Measurements from ENCODE around the gene COL23A1. TPM values are rescaled to one million over a fixed set of nuclear protein-coding genes. Genes with fewer than 3 reads are reported as not detected.
A peak's percentile ranks its signal among the peaks of the same experiment; 100 is the strongest.
"Not testable (repeated sequence)": the region's sequence is repeated elsewhere in the genome, so short reads cannot be mapped to it uniquely, and the experiment has no call there.

The COL23A1 gene
- total and polyA plus RNA-seq, 5 donors from 2014 or later, result not detected

- H3K9me3 ChIP-seq (ENCODE audit: control insufficient read depth in 2 of 2, low read length in 2 of 2), result no peaks in the 10 kb centered on the region
- no peak overlapping the region for H3K27ac ChIP-seq (ENCODE audit: insufficient read depth, low read length, poor library complexity, severe bottlenecking)
- Mint-ChIP-seq H3K9me3 (no peaks in the 10 kb centered on the region), H3K4me1 (peaks cover 17 to 70% (median 43%) of the 10 kb centered on the region in 4 donors), H3K27ac (peak overlapping the region in 2 of 3 donors; percentile 37 to 76), H3K36me3 (peaks cover 40% of the 10 kb centered on the region), H3K27me3 (no peaks in the 10 kb centered on the region), H3K4me3 (peak overlapping the region; percentile 59 to 83 (median 72))
- H3K4me3 ChIP-seq (ENCODE audit: low read depth, low read length), result no peak overlapping the region
- DNase-seq (no peak), ATAC-seq (ENCODE audit: low read depth in 2 of 2) (no peak)
- H3K27me3 ChIP-seq (ENCODE audit: control insufficient read depth, insufficient read depth, low read length), result no peaks in the 10 kb centered on the region
- H3K36me3 ChIP-seq (ENCODE audit: control insufficient read depth, insufficient read depth, low read length), result peaks cover 40% of the 10 kb centered on the region
- H3K4me1 ChIP-seq (ENCODE audit: control insufficient read depth, insufficient read depth, low read length, poor library complexity, severe bottlenecking), result peaks cover 36% of the 10 kb centered on the region
Measured at GRCh38 chr5:178229861-178230260, 360.3 kb downstream of the COL23A1 start.

DNA sequence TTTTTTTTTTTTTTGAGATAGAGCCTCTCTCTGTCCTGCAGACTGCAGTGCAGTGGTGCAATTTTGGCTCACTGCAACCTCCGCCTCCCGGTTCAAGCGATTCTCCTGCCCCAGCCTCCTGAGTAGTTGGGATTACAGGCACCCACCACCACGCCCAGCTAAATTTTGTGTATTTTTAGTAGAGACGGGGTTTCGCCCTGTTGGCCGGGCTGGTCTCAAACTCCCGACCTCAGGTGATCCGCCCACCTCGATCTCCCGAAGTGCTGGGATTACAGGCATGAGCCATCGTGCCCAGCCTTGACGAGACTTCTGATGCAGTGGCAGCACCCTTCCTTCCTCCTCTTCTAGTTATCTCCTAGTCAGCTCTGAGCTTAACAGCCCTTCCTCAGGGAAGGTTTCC lies 361.1 kb downstream of the COL23A1 start:
- H3K4me1 Mint-ChIP-seq, result peaks cover 15 to 68% (median 40%) of the 10 kb centered on the region in 4 donors

GRCh38 chr5:178228609-178229008 lies 361.6 kb downstream of the COL23A1 start:
- DNase-seq (no peak), ATAC-seq (ENCODE audit: low read depth in 2 of 2) (no peak)
- H3K4me1 ChIP-seq (ENCODE audit: control insufficient read depth, insufficient read depth, low read length, poor library complexity, severe bottlenecking), result peaks cover 36% of the 10 kb centered on the region
- H3K27me3 ChIP-seq (ENCODE audit: control insufficient read depth, insufficient read depth, low read length), result no peaks in the 10 kb centered on the region
- no peaks in the 10 kb centered on the region for H3K9me3 Mint-ChIP-seq
- H3K4me1 Mint-ChIP-seq, result peaks cover 15 to 67% (median 40%) of the 10 kb centered on the region in 4 donors
- H3K4me3 Mint-ChIP-seq, result peak overlapping the region in 3 of 4 donors; percentile 35 to 87 (median 52)
- H3K36me3 Mint-ChIP-seq, result peaks cover 41% of the 10 kb centered on the region
- peaks cover 40% of the 10 kb centered on the region for H3K36me3 ChIP-seq (ENCODE audit: control insufficient read depth, insufficient read depth, low read length)
- H3K9me3 ChIP-seq (ENCODE audit: control insufficient read depth in 2 of 2, low read length in 2 of 2), result no peaks in the 10 kb centered on the region
- no peak overlapping the region for H3K27ac ChIP-seq (ENCODE audit: insufficient read depth, low read length, poor library complexity, severe bottlenecking)
- H3K27me3 Mint-ChIP-seq, result no peaks in the 10 kb centered on the region
- H3K4me3 ChIP-seq (ENCODE audit: low read depth, low read length), result no peak overlapping the region
- H3K27ac Mint-ChIP-seq, result peak overlapping the region in 1 of 3 donors; percentile 29

More for the DNA sequence above, 361.1 kb downstream of the COL23A1 start:
- H3K27me3 Mint-ChIP-seq; H3K4me3 ChIP-seq (ENCODE audit: low read depth, low read length); DNase-seq; H3K27ac ChIP-seq (ENCODE audit: insufficient read depth, low read length, poor library complexity, severe bottlenecking); ATAC-seq (ENCODE audit: low read depth in 2 of 2); H3K9me3 ChIP-seq (ENCODE audit: control insufficient read depth in 2 of 2, low read length in 2 of 2); H3K9me3 Mint-ChIP-seq; H3K27me3 ChIP-seq (ENCODE audit: control insufficient read depth, insufficient read depth, low read length): not testable (repeated sequence)
- Mint-ChIP-seq H3K36me3 (peaks cover 41% of the 10 kb centered on the region), H3K4me3 (peak overlapping the region; percentile 24 to 87 (median 52)), H3K27ac (peak overlapping the region; percentile 37 to 94 (median 56))
- H3K36me3 ChIP-seq (ENCODE audit: control insufficient read depth, insufficient read depth, low read length), result peaks cover 40% of the 10 kb centered on the region
- peaks cover 36% of the 10 kb centered on the region for H3K4me1 ChIP-seq (ENCODE audit: control insufficient read depth, insufficient read depth, low read length, poor library complexity, severe bottlenecking)

DNA sequence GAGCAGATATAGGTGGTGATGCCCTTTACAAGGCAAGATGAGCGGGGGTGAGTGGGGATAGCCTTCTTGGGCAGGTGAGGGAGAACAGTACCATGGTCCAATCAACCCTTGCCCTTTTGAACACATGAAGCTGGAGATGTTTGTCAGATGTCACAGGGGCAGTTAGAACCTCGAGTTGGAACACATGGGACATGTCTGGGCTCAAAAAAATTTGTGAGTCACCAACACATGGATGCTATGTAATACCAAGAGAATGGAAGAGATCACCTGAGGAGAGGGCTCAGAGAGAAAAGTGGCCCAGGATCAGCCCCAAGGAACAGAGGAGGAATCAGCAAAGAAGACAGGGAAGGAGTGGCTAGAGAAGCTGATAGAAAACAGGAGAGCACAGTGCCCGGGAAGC lies 362.3 kb downstream of the COL23A1 start:
- ATAC-seq (ENCODE audit: low read depth in 2 of 2), result no peak
- Histone ChIP-seq H3K4me1 (ENCODE audit: control insufficient read depth, insufficient read depth, low read length, poor library complexity, severe bottlenecking) (peaks cover 33% of the 10 kb centered on the region), H3K27me3 (ENCODE audit: control insufficient read depth, insufficient read depth, low read length) (no peaks in the 10 kb centered on the region), H3K27ac (ENCODE audit: insufficient read depth, low read length, poor library complexity, severe bottlenecking) (no peak overlapping the region), H3K9me3 (ENCODE audit: control insufficient read depth in 2 of 2, low read length in 2 of 2) (no peaks in the 10 kb centered on the region), H3K4me3 (ENCODE audit: low read depth, low read length) (no peak overlapping the region), H3K36me3 (ENCODE audit: control insufficient read depth, insufficient read depth, low read length) (peaks cover 45% of the 10 kb centered on the region)
- peak overlapping the region in 2 of 4 donors; percentile 62 to 87 for H3K4me3 Mint-ChIP-seq
- H3K4me1 Mint-ChIP-seq, result peaks cover 15 to 67% (median 44%) of the 10 kb centered on the region in 4 donors
- H3K27me3 Mint-ChIP-seq, result no peaks in the 10 kb centered on the region
- H3K36me3 Mint-ChIP-seq, result peaks cover 45% of the 10 kb centered on the region
- no peaks in the 10 kb centered on the region for H3K9me3 Mint-ChIP-seq
- H3K27ac Mint-ChIP-seq, result peak overlapping the region; percentile 16 to 95 (median 82)
- DNase-seq, result no peak

DNA sequence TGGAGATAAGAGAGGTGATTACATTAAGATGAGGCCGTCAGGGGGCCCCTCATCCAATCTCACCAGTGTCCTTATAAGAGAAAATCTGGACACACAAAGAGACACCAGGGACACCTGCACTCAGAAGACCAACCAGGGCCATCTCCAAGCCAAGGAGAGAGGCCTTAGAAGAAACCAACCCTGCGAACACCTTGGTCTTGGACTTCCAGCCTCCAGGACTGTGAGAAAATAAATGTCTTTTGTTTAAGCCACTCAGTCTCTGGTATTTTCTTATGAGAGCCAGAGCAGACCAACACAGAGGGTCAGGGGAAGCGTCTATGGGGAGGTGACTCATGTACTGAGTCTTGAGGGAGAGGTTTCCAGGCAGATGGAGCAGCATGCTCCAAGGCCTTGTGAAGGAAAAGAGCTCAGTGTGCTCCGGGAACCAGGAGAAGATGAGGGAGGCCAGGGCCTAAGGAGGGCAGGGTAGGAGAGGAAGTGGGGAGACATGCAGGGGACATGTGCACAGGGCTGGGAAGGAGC lies 363.0 kb downstream of the COL23A1 start:
- Histone ChIP-seq H3K4me1 (ENCODE audit: control insufficient read depth, insufficient read depth, low read length, poor library complexity, severe bottlenecking) (peaks cover 30% of the 10 kb centered on the region), H3K9me3 (ENCODE audit: control insufficient read depth in 2 of 2, low read length in 2 of 2) (no peaks in the 10 kb centered on the region), H3K27me3 (ENCODE audit: control insufficient read depth, insufficient read depth, low read length) (no peaks in the 10 kb centered on the region), H3K36me3 (ENCODE audit: control insufficient read depth, insufficient read depth, low read length) (peaks cover 51% of the 10 kb centered on the region), H3K27ac (ENCODE audit: insufficient read depth, low read length, poor library complexity, severe bottlenecking) (no peak overlapping the region), H3K4me3 (ENCODE audit: low read depth, low read length) (no peak overlapping the region)
- Mint-ChIP-seq H3K9me3 (no peaks in the 10 kb centered on the region), H3K27me3 (no peaks in the 10 kb centered on the region), H3K36me3 (peaks cover 46% of the 10 kb centered on the region), H3K4me3 (peak overlapping the region in 2 of 4 donors; percentile 33 to 87), H3K27ac (peak overlapping the region in 1 of 3 donors; percentile 82), H3K4me1 (peaks cover 15 to 66% (median 44%) of the 10 kb centered on the region in 4 donors)
- DNase-seq (no peak), ATAC-seq (ENCODE audit: low read depth in 2 of 2) (no peak)

DNA sequence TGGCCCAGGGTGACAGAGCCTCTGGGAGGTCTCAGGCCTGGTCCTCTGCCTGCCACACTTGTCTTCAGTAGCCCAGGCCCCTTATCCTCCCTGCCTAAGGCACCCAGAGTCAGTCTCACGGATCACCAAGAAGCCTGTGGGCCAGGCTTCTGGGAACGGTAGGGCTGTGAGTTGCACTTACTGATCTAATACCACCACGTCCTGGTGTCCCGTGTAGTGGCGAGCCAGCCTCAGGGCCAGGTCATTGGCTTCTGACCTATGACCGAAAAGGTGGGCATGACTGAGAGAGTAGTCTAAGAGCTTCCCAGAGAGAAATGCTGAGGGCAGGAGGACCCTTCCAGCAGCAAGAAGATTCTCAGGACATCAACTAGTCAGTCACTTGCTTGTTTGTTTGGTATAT lies 365.0 kb downstream of the COL23A1 start:
- no peak for DNase-seq
- no peaks in the 10 kb centered on the region for H3K27me3 Mint-ChIP-seq
- no peaks in the 10 kb centered on the region for H3K9me3 ChIP-seq (ENCODE audit: control insufficient read depth in 2 of 2, low read length in 2 of 2)
- H3K27ac Mint-ChIP-seq, result peak overlapping the region in 1 of 3 donors; percentile 65
- peaks cover 11% of the 10 kb centered on the region for H3K4me1 ChIP-seq (ENCODE audit: control insufficient read depth, insufficient read depth, low read length, poor library complexity, severe bottlenecking)
- peaks cover 32 to 66% (median 45%) of the 10 kb centered on the region in 4 donors for H3K4me1 Mint-ChIP-seq
- no peaks in the 10 kb centered on the region for H3K27me3 ChIP-seq (ENCODE audit: control insufficient read depth, insufficient read depth, low read length)
- H3K9me3 Mint-ChIP-seq, result no peaks in the 10 kb centered on the region
- H3K4me3 Mint-ChIP-seq, result peak overlapping the region in 2 of 4 donors; percentile 54 to 82
- H3K27ac ChIP-seq (ENCODE audit: insufficient read depth, low read length, poor library complexity, severe bottlenecking), result no peak overlapping the region
- H3K36me3 ChIP-seq (ENCODE audit: control insufficient read depth, insufficient read depth, low read length), result peaks cover 48% of the 10 kb centered on the region
- no peak for ATAC-seq (ENCODE audit: low read depth in 2 of 2)
- H3K4me3 ChIP-seq (ENCODE audit: low read depth, low read length), result no peak overlapping the region
- H3K36me3 Mint-ChIP-seq, result peaks cover 44% of the 10 kb centered on the region

DNA sequence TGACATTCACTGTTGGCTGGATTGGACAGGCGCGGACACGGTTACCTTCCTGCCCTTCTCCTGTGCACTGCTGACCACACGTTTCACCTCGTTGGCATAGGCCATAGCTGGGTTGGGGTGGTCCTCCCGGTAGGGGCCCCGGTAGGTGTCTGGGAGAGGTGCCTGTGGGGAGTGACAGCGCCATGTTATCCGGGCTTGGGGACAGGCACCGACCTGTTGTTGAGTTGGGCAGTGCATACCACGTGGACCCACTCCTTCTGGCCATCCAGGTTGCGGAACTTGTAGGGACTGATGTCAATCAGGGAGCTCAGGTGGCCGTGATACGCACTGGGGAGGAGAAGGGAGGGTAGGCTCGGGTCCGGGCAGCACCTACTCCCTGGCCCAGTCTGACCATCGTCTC lies 365.8 kb downstream of the COL23A1 start:
- peaks cover 40% of the 10 kb centered on the region for H3K36me3 ChIP-seq (ENCODE audit: control insufficient read depth, insufficient read depth, low read length)

DNA sequence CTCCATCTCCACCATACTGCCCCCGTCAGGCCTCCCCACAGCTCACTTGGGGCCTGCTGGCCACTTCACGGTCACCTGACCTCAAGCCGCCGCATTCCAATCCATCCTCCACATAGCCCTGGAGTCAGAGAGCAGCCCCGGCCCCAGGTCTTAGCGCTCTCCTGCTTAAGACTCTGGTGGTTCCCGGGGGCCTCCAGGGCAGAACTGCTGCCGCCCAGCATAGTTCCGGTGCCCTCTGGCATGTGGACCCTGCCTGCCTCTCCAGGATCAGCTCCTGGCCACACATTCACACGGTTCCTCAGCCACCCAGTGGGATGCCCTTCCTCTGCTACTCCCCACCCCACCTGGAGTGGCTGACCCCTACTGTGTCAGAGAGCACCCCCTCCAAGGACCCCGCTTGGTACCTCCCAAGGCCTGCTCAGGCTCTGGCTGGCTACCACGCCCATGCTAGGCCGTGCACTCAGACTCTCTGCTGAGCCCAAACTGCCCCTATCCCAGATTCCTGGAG lies 366.3 kb downstream of the COL23A1 start:
- Histone ChIP-seq H3K36me3 (ENCODE audit: control insufficient read depth, insufficient read depth, low read length) (peaks cover 40% of the 10 kb centered on the region), H3K9me3 (ENCODE audit: control insufficient read depth in 2 of 2, low read length in 2 of 2) (no peaks in the 10 kb centered on the region), H3K27me3 (ENCODE audit: control insufficient read depth, insufficient read depth, low read length) (no peaks in the 10 kb centered on the region), H3K4me1 (ENCODE audit: control insufficient read depth, insufficient read depth, low read length, poor library complexity, severe bottlenecking) (peaks cover 2% of the 10 kb centered on the region), H3K27ac (ENCODE audit: insufficient read depth, low read length, poor library complexity, severe bottlenecking) (no peak overlapping the region), H3K4me3 (ENCODE audit: low read depth, low read length) (no peak overlapping the region)
- Mint-ChIP-seq H3K9me3 (no peaks in the 10 kb centered on the region), H3K36me3 (peaks cover 37% of the 10 kb centered on the region), H3K4me1 (peaks cover 35 to 58% (median 41%) of the 10 kb centered on the region in 4 donors), H3K4me3 (peak overlapping the region in 1 of 4 donors; percentile 43), H3K27ac (peak overlapping the region; percentile 36 to 84 (median 65)), H3K27me3 (no peaks in the 10 kb centered on the region)
- no peak for ATAC-seq (ENCODE audit: low read depth in 2 of 2)
- DNase-seq, result no peak

More for the DNA sequence above, 365.8 kb downstream of the COL23A1 start:
- Histone ChIP-seq H3K9me3 (ENCODE audit: control insufficient read depth in 2 of 2, low read length in 2 of 2) (no peaks in the 10 kb centered on the region), H3K27ac (ENCODE audit: insufficient read depth, low read length, poor library complexity, severe bottlenecking) (no peak overlapping the region), H3K27me3 (ENCODE audit: control insufficient read depth, insufficient read depth, low read length) (no peaks in the 10 kb centered on the region), H3K4me3 (ENCODE audit: low read depth, low read length) (no peak overlapping the region), H3K4me1 (ENCODE audit: control insufficient read depth, insufficient read depth, low read length, poor library complexity, severe bottlenecking) (peaks cover 3% of the 10 kb centered on the region)
- Mint-ChIP-seq H3K9me3 (no peaks in the 10 kb centered on the region), H3K27me3 (no peaks in the 10 kb centered on the region), H3K36me3 (peaks cover 40% of the 10 kb centered on the region), H3K4me1 (peaks cover 32 to 59% (median 44%) of the 10 kb centered on the region in 4 donors), H3K27ac (peak overlapping the region in 1 of 3 donors; percentile 84), H3K4me3 (peak overlapping the region in 1 of 4 donors; percentile 43)
- DNase-seq, result no peak
- ATAC-seq (ENCODE audit: low read depth in 2 of 2), result no peak

Measured in CD4-positive, CD25-positive, alpha-beta regulatory T cell (primary cell).